ENCODE data around the gene CPN1.
"Not testable (repeated sequence)": the region's sequence is repeated elsewhere in the genome, so short reads cannot be mapped to it uniquely, and the experiment has no call there.

The CPN1 gene

GRCh38 chr10:100022403-100022802 lies 59.3 kb downstream of the CPN1 start:
- no peak for DNase-seq (ENCODE audit: low read depth in 2 of 2)

- DNase-seq (ENCODE audit: low read depth in 2 of 2), result no peak
Measured at GRCh38 chr10:100021322-100021721, 60.3 kb downstream of the CPN1 start.

- no peak for DNase-seq (ENCODE audit: low read depth in 2 of 2)
Measured at GRCh38 chr10:100020886-100021253, 60.8 kb downstream of the CPN1 start.

GRCh38 chr10:100020142-100020885 lies 61.4 kb downstream of the CPN1 start:
- no peak for DNase-seq (ENCODE audit: low read depth in 2 of 2)

- DNase-seq (ENCODE audit: low read depth in 2 of 2), result no peak
Measured at GRCh38 chr10:100019787-100020141, 61.9 kb downstream of the CPN1 start.

- DNase-seq (ENCODE audit: low read depth in 2 of 2), result no peak
Measured at GRCh38 chr10:100014071-100014762, 67.5 kb downstream of the CPN1 start.

- no peak for DNase-seq (ENCODE audit: low read depth in 2 of 2)
Measured at GRCh38 chr10:100013621-100014020, 68.0 kb downstream of the CPN1 start.

GRCh38 chr10:100011906-100012305 lies 69.8 kb downstream of the CPN1 start:
- not testable (repeated sequence) for DNase-seq (ENCODE audit: low read depth in 2 of 2)

- peak; percentile 77 to 87 for DNase-seq (ENCODE audit: low read depth in 2 of 2)
Measured at GRCh38 chr10:100009793-100010676, 71.6 kb downstream of the CPN1 start, which contains the start of gene DNMBP. DNMBP (minus strand) TSS chr10:100009947; CDS start chr10:99972124, 37,823 bp downstream.

- no peak for DNase-seq (ENCODE audit: low read depth in 2 of 2)
Measured at GRCh38 chr10:100009283-100009792, 72.3 kb downstream of the CPN1 start.

GRCh38 chr10:100008708-100009282 lies 72.9 kb downstream of the CPN1 start:
- no peak for DNase-seq (ENCODE audit: low read depth in 2 of 2)

GRCh38 chr10:100008142-100008522 lies 73.5 kb downstream of the CPN1 start:
- no peak for DNase-seq (ENCODE audit: low read depth in 2 of 2)

- DNase-seq (ENCODE audit: low read depth in 2 of 2), result no peak
Measured at GRCh38 chr10:100007231-100008141, 74.2 kb downstream of the CPN1 start.

- no peak for DNase-seq (ENCODE audit: low read depth in 2 of 2)
Measured at GRCh38 chr10:100006243-100006886, 75.3 kb downstream of the CPN1 start.

- DNase-seq (ENCODE audit: low read depth in 2 of 2), result no peak
Measured at GRCh38 chr10:100004805-100005510, 76.7 kb downstream of the CPN1 start.

GRCh38 chr10:100000109-100000644 lies 81.5 kb downstream of the CPN1 start:
- no peak for DNase-seq (ENCODE audit: low read depth in 2 of 2)

- no peak for DNase-seq (ENCODE audit: low read depth in 2 of 2)
Measured at GRCh38 chr10:99999319-100000108, 82.2 kb downstream of the CPN1 start.

- DNase-seq (ENCODE audit: low read depth in 2 of 2), result no peak
Measured at GRCh38 chr10:99998889-99999288, 82.8 kb downstream of the CPN1 start.

Measured in stimulated activated CD8-positive, alpha-beta memory T cell treated with anti-CD3 and anti-CD28 coated beads, Interleukin-2, amount 100 ng/mL, for 48 hours (primary cell).